ENCODE results near the gene CCDC47.
A peak's percentile ranks its signal among the peaks of the same experiment; 100 is the strongest.

Gene CCDC47

DNA sequence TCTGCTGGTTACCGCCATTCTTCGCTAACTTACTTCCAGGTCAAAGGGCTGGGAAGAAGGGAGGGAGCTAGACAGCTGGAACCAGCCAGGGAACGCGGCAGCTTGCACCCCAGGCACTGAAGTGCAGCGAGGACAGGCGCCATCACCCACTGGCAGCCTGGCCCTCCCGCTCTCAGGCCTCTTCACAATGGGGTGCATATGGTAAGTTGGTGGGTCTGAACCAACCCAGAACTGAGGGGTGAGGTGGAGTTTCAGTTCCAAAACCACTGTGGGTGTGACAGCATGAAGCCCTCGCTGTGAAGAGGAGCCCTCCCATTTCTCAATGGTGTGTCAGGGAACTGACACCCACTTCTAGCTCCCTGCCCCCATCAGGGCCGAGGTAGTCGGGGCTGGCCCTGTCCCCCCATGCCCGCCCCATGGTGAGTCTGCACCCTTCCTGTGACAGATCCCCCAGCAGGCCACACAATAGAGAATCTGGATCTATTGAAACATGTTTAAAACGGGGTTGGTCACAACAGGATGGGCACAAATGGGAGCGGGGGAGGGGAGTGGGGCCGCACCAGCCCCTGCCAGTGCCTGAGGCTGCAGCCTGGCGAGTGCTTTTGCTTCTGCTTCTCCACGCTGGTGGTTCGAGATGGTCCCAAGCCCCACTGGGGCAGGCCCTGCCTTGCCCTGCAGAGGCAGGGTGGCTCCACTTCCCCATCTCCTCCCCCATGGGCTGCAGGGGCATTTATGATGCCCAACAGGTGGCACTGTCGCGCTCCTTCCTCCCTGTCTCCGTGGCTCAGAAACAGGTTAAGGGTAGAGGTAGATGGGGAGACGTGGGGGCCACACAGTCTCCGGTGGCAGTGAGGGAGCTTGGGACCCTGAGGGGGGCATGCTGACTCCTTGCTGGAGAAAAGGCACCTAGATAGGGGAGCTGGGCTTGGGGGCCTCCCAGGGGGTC is 75.8 kb downstream of the CCDC47 start:
- peak; percentile 78 for DNase-seq (ENCODE audit: low spot score)
- TF ChIP-seq CTCF (IDR thresholded peaks at IDR 0.05; ENCODE audit: extremely low read depth, missing control alignments): peak; percentile 67

GRCh38 chr17:63696381-63696961 is 76.9 kb downstream of the CCDC47 start:
- peak; percentile 70 for DNase-seq (ENCODE audit: low spot score)

GRCh38 chr17:63695889-63696288 is 77.5 kb downstream of the CCDC47 start:
- no peak for DNase-seq (ENCODE audit: low spot score)
- no peak for TF ChIP-seq CTCF (IDR thresholded peaks at IDR 0.05; ENCODE audit: extremely low read depth, missing control alignments)

More at GRCh38 chr17:63696381-63696961, 76.9 kb downstream of the CCDC47 start:
- no peak for TF ChIP-seq CTCF (IDR thresholded peaks at IDR 0.05; ENCODE audit: extremely low read depth, missing control alignments)
